ENCODE measurements around the gene CREB5.
"Not testable (repeated sequence)": the region's sequence is repeated elsewhere in the genome, so short reads cannot be mapped to it uniquely, and the experiment has no call there.

Gene CREB5

DNA sequence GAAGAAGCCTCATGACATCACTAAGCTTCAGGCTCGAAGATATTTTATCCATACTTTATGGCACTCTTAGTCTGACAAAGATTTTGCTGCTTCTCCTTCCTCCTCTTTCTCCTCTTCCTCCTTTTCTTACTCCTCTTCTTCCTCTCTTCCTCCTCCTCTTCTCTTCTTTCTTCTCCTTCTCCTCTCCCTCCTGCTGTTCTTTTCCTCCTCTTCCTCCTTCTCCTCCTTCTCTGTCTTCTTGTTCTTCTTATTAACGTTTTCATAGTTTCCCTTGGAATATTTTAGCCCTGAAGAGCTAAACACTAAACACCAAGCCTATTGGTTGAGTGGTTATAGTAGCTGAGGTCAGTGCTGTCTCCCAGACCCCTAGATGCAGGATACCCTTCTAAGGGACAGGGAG lies 137.7 kb downstream of the CREB5 start:
- DNase-seq (no peak), ATAC-seq (no peak)

DNA sequence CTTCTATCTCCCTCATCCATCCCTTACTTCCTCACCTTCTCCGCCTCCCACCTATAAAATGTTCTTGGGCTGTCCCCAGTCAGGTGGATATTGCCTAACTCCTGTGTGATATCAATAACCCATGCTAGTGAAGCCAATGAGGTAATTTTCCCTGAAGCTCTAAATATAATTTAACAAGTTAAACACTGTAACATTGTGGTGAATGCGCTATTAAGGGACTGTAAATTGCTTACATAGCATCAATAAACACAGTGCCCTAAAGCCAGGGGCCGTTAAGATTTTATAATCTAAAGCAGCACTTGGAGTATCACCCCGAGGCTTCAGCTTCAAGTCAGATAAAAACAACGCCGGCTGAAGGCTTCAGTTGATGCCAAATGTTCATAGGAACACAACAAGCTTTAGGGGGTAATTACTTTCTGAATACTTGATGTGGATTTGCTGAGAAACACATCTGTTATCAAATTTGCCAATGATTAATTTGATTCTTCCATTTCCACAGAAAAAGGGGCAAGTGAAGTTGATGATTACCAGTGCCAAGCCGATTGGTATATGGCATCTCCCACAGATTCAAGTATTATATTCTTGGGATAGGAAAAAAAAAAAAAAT lies 138.4 kb downstream of the CREB5 start:
- DNase-seq, result no peak

DNA sequence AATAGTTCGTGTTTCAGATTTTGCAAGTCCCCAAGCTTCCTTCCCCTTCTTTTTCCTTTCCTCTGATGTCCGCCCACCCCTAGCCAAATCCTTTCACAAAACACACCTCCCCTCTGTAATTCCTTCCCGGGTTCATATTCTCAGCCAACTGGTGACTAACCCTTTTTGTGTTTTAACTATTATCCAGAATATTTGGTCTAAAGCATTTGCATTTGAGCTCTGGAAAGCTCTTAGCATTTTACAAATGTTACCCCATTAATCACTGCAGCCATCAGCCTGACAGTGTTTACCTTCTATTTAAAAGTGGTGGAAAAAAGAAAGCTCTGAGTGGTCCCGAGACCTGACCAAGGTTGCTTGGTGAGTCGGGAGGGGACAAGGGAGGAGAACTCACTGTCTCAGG lies 139.0 kb downstream of the CREB5 start:
- no peak for DNase-seq
- ATAC-seq, result no peak

More for the DNA sequence above, 138.4 kb downstream of the CREB5 start:
- no peak for ATAC-seq

- ATAC-seq, DNase-seq: not testable (repeated sequence)
Observed at GRCh38 chr7:28551766-28552165, 139.4 kb downstream of the CREB5 start.

- DNase-seq, result no peak
- no peak for ATAC-seq
Observed at GRCh38 chr7:28554802-28555471, 142.6 kb downstream of the CREB5 start.

DNA sequence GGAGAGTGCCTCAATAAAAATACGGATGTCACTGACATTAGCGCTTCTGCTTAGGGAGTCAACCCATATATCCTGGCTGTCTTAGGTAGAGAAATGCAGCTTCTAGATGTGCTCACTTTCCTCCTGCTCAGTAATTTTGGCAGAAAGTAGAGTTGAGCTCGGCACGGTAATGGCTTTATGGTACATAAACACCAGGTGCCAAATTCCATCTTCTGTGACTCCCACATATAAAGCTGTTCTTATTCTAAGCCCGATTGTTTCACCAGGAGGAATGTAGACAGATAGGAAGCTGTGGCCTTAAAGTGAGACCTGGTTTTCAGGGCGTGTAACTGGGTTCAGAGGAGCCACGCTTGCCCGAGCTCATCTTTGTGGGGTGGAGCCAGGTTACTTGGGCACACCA lies 143.7 kb downstream of the CREB5 start:
- ATAC-seq, result no peak
- DNase-seq, result no peak

DNA sequence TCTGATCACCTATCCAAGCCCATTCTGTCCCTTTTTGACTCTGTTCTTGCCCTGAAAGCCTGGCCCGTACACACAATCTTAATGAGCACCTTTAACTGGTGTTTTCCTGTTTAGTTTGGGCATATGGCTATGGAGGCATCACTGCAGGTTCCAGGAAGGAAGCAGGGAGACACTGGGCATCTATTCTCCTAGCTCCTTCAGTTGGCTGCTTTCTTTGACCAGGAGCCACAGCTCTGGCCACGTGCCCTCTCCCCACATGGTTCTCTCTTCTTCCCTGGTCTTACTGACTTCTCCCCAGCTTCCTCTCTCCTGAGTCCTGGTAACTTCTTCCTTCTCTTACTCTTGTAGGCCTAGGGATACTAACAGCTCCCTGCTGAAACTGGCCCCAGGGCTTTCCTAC lies 144.4 kb downstream of the CREB5 start:
- DNase-seq, result no peak
- no peak for ATAC-seq

- DNase-seq (no peak), ATAC-seq (no peak)
Observed at GRCh38 chr7:28558236-28558635, 145.9 kb downstream of the CREB5 start.

GRCh38 chr7:28560767-28561166 lies 148.4 kb downstream of the CREB5 start:
- no peak for DNase-seq

GRCh38 chr7:28564033-28564432 lies 151.7 kb downstream of the CREB5 start:
- DNase-seq (no peak), ATAC-seq (no peak)

More at GRCh38 chr7:28560767-28561166, 148.4 kb downstream of the CREB5 start:
- no peak for ATAC-seq

GRCh38 chr7:28564755-28565374 lies 152.5 kb downstream of the CREB5 start:
- DNase-seq (no peak), ATAC-seq (no peak)

GRCh38 chr7:28565980-28566379 lies 153.7 kb downstream of the CREB5 start:
- DNase-seq (no peak), ATAC-seq (no peak)

DNA sequence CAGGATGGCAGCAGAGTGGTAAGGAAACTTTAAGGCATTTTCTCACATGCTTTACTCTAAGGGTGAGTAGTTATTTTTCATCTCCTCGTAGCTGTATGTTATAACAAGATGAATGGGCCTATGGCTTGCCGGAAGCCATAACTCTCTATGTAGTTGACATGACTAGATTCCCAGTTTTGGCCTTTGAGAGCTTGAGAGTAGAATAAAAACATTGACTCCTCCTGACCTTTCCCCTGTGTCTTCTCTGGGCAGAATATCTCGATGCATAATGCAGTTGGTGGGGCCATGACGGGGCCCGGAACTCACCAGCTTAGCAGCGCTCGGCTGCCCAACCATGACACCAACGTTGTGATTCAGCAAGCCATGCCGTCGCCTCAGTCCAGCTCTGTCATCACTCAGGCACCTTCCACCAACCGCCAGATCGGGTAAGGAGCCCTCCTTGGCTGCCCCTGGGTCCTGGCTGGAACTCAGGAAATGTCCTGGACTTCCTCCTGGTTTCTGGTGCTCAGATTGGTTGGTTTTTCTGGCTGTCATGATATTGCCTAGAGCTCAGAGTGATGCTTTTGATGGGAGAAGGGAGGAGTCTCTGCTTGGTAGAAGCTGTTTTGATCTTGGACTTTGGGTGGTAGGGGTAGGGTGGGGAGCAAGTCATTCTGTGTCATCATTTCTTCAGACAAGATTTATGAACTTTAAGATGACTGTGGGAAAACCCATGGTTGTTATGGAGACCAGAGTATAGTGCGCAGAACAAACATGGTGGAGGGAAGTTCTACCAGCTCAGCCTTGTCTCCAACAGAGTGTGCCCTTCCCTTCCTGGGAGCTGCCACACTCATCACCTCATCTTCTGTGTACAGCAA lies 158.0 kb downstream of the CREB5 start:
- ATAC-seq, result no peak
- no peak for DNase-seq

DNA sequence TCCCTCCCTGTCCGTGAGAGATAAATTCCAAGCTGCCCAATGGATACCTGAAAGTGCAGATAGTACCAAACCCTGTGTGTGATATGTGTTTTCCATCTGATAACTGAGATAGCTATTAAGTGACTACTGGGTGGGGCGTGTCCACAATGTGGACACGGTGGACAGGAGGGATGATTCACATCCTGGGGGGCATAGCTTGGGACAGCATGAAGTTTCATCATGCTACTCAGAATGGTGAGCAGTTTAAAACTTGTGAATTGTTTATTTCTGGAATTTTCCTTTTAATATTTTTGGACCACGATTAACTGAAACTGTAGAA lies 158.6 kb downstream of the CREB5 start:
- ATAC-seq, result no peak
- no peak for DNase-seq

GRCh38 chr7:28571405-28571804 lies 159.1 kb downstream of the CREB5 start:
- ATAC-seq, result no peak

GRCh38 chr7:28572321-28573058 lies 160.2 kb downstream of the CREB5 start:
- no peak for DNase-seq

More at GRCh38 chr7:28571405-28571804, 159.1 kb downstream of the CREB5 start:
- DNase-seq, result no peak

DNA sequence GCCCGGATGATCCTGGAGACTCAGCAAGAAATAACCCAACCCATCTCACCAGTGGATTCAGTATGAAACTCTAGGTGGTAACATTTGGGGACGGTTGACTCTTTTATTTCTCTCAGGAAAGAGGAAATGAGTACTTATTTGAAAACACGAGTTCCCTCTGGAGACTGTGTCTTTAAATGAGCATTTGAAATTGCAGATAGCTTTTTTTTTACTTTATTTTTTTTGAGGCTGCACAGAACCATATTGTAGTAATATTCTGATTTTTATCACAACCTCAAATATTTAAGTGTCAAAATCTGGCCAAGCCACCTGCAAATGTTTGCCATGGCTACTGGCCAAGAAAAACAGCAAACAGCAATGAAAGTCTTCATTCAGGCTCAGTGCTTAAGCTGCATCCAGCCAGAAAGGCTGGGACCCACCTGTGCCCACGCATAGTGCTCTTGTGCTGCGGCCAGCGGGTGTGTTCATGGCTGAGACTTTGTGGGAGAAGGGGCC lies 160.8 kb downstream of the CREB5 start:
- DNase-seq (no peak), ATAC-seq (no peak)

More at GRCh38 chr7:28572321-28573058, 160.2 kb downstream of the CREB5 start:
- no peak for ATAC-seq

DNA sequence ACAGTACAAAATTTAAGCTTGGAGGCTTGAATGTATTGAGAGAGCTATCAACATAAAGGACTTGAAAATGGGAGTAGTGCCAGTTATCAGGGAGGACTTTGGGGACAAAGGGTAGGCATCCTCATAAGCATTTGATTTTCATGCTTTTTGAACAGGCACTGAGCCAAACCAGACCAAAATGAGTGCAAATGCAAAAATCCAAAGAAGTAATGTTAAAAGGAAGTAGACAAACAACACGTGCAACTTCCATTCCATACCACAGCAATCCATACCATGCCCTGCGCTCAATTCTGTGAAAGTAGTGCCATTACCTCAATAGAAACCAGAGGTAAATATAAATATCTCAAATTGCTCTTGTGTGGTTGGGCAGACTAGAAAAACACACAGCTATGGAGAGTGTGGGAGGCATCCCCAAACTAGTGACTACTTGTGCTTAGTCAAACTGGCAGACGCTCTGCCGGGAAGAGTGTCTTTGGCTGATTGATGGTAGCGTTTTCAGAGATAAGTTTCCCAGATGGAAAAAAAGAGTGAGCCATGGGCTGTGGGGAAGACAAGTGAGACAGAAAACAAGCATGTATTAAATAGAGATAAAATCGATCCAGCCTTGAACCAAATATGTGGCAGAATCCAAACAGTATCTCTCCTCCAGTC lies 161.5 kb downstream of the CREB5 start:
- ATAC-seq (no peak), DNase-seq (no peak)

GRCh38 chr7:28575241-28575643 lies 162.9 kb downstream of the CREB5 start:
- DNase-seq (no peak), ATAC-seq (no peak)

- ATAC-seq (no peak), DNase-seq (no peak)
Observed at GRCh38 chr7:28576656-28577055, 164.3 kb downstream of the CREB5 start.

GRCh38 chr7:28579571-28579970 lies 167.3 kb downstream of the CREB5 start:
- no peak for DNase-seq

More at GRCh38 chr7:28579571-28579970, 167.3 kb downstream of the CREB5 start:
- ATAC-seq, result no peak
